Lung (tissue), 12 donors: ENCODE results near the gene KLHDC4. TPM values are rescaled to one million over a fixed set of nuclear protein-coding genes. Genes with fewer than 3 reads are reported as not detected.

ENCODE experiments used
- ATAC-seq: fragments of 200-7000 bp; cut with Tn5 transposase; one replicate; pipeline ENCODE4 v1.9.1; 2020; ENCODE audit warnings: moderate number of reproducible peaks; ENCODE audit not compliant: insufficient read depth, low FRiP score
- DNase-seq, 3 donors: peaks; one replicate each; pipeline ENCODE4 v3.0.0-alpha.2; 2013 to 2017
- H3K27ac ChIP-seq, 2 donors: one replicate each; pipeline ENCODE4 v1.5.1; 2013; ENCODE audit warnings: mild to moderate bottlenecking in 2 of 2, moderate library complexity in 2 of 2, control low read depth in 1 of 2, inconsistent platforms in 1 of 2, low read depth in 1 of 2, low read length in 1 of 2
- H3K27me3 ChIP-seq, 3 donors: one replicate each; pipeline ENCODE4 v1.5.1; 2013; ENCODE audit warnings: low read length in 2 of 3; ENCODE audit not compliant: control insufficient read depth in 3 of 3, insufficient read depth in 3 of 3
- H3K36me3 ChIP-seq, 4 donors: one replicate each; pipeline ENCODE4 v1.5.1; 2013; ENCODE audit warnings: low read length in 4 of 4, mild to moderate bottlenecking in 1 of 4, moderate library complexity in 1 of 4; ENCODE audit not compliant: control insufficient read depth in 4 of 4, insufficient read depth in 4 of 4
- H3K4me1 ChIP-seq, 5 donors: one replicate each; pipeline ENCODE4 v1.5.1; 2013; ENCODE audit warnings: low read length in 5 of 5, mild to moderate bottlenecking in 2 of 5, moderate library complexity in 1 of 5; ENCODE audit not compliant: control insufficient read depth in 5 of 5, insufficient read depth in 5 of 5
- H3K4me3 ChIP-seq: one replicate; pipeline ENCODE4 v1.5.1; 2013; ENCODE audit warnings: mild to moderate bottlenecking, control low read depth, moderate library complexity
- H3K9ac ChIP-seq, 2 donors: one replicate each; pipeline ENCODE4 v1.5.1; 2013; ENCODE audit warnings: low read length in 2 of 2, control low read depth in 1 of 2; ENCODE audit not compliant: insufficient read depth in 1 of 2
- H3K9me3 ChIP-seq, 4 donors: one replicate each; pipeline ENCODE4 v1.5.1; 2013; ENCODE audit warnings: low read length in 3 of 4, mild to moderate bottlenecking in 1 of 4, moderate library complexity in 1 of 4; ENCODE audit not compliant: control insufficient read depth in 4 of 4, insufficient read depth in 3 of 4
- CTCF ChIP-seq: IDR thresholded peaks from 2 replicates; pipeline ENCODE4 v1.5.1; 2012; ENCODE audit warnings: mild to moderate bottlenecking; ENCODE audit errors: control extremely low read depth, extremely low read depth
- WGBS, 2 donors: extraction: QIAGEN DNeasy Blood & Tissue Kit; methylation state at CpG; one replicate each; pipeline ENCODE4 v1.1.7; 2013; 5-methylcytosine and 5-hydroxymethylcytosine counted together
- polyA plus RNA-seq, 2 donors: library from polyadenylated mRNA; stranded (reverse); fragments of 200-250 nt; gene quantifications; one replicate each; pipeline ENCODE4 v1.2.1, GENCODE V29; 2013
- total RNA-seq, 2 donors: library from RNA; depleted of rRNA in 1 of 2; stranded (reverse); fragments of >200 nt in 1 of 2; gene quantifications; one replicate each; pipeline ENCODE4 v1.2.1, GENCODE V29; 2014 to 2021
- donor health status: control.
- donor health status: control.
- donor health status: Bipolar disorder and iron deficiency.
- donor health status: healthy.
- donor health status: DM: yes; HTN: yes; CAD: no.

KLHDC4 gene
- total and polyA plus RNA-seq, 4 donors = 23.3 to 48.4 (median 38.4) TPM

GRCh38 chr16:87801679-87802259 is 36.0 kb upstream of the KLHDC4 start:
- Histone ChIP-seq H3K9ac (no peak overlapping the region), H3K36me3 (no peaks in the 10 kb centered on the region), H3K27me3 (no peaks in the 10 kb centered on the region), H3K4me3 (no peak overlapping the region), H3K9me3 (peaks cover 0 to 17% (median 0%) of the 10 kb centered on the region in 4 donors), H3K4me1 (peaks cover 0 to 5% (median 1%) of the 10 kb centered on the region in 5 donors), H3K27ac (no peak overlapping the region)
- 59 to 74% methylated on average over 16 of the region's 16 CpGs for WGBS, 2 donors
- no peak for DNase-seq
- TF ChIP-seq CTCF = no peak
- no peak for ATAC-seq

- no peak overlapping the region for H3K27ac ChIP-seq
- no peak for DNase-seq
- ATAC-seq = no peak
- H3K4me1 ChIP-seq = no peaks in the 10 kb centered on the region
- no peak for TF ChIP-seq CTCF
- 79% methylated on average over 6 of the region's 6 CpGs for WGBS, 2 donors
- no peak overlapping the region for H3K9ac ChIP-seq
- H3K9me3 ChIP-seq = peaks cover 0 to 17% (median 0%) of the 10 kb centered on the region in 4 donors
- no peaks in the 10 kb centered on the region for H3K27me3 ChIP-seq
- no peak overlapping the region for H3K4me3 ChIP-seq
- no peaks in the 10 kb centered on the region for H3K36me3 ChIP-seq
These were observed 34.7 kb upstream of the KLHDC4 start for GRCh38 chr16:87800497-87800896.

DNA sequence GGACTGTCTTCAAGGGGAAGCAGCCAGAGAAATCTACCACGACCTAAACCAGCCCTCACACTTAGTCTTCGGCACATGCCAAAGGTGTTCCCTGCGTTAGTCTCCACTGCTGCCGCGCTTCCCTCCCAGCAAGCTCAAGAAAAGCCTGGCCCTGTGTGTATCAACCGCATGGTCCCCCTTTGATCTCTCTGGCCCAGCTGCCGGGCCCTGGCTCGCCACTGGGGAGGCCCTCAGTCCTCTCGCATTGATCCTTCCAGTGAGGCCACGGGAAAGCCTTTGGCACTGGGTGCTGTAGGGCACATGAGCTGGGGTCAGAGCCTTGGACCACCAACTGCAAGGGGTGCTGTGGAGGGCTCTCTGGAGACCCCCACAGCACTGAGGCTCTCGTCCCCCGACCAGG is 29.6 kb upstream of the KLHDC4 start:
- no peak for DNase-seq
- H3K9me3 ChIP-seq = peaks cover 0 to 4% (median 0%) of the 10 kb centered on the region in 4 donors
- ATAC-seq = no peak
- H3K27me3 ChIP-seq = no peaks in the 10 kb centered on the region
- no peak overlapping the region for H3K4me3 ChIP-seq
- H3K36me3 ChIP-seq = no peaks in the 10 kb centered on the region
- no peak for TF ChIP-seq CTCF
- no peak overlapping the region for H3K27ac ChIP-seq
- peaks cover 0 to 1% (median 0%) of the 10 kb centered on the region in 5 donors for H3K4me1 ChIP-seq
- no peak overlapping the region for H3K9ac ChIP-seq
- WGBS, 2 donors = 84 to 90% methylated on average over 12 of the region's 12 CpGs
